COLO668 (cell line): ENCODE measurements around the gene MTREX.
A peak's percentile ranks its signal among the peaks of the same experiment; 100 is the strongest.
"Not testable (repeated sequence)": the region's sequence is repeated elsewhere in the genome, so short reads cannot be mapped to it uniquely, and the experiment has no call there.

Experiments
- DNase-seq: peaks from one replicate; lab custom pipeline; 2025; ENCODE audit not compliant: unreplicated experiment; lab: John Stamatoyannopoulos, UW

The MTREX gene

GRCh38 chr5:55307383-55308253 lies at the start of gene MTREX, which contains the start of gene DHX29:
TSS of gene MTREX (plus strand) at chr5:55307989. CDS start at chr5:55308014, 25 bp downstream.
TSS of gene DHX29 (minus strand) at chr5:55307694. CDS start at chr5:55307573, 121 bp downstream.
- peak; percentile 88 for DNase-seq

- DNase-seq: no peak
Observed at GRCh38 chr5:55258339-55258738, 49.5 kb upstream of the MTREX start.

DNA sequence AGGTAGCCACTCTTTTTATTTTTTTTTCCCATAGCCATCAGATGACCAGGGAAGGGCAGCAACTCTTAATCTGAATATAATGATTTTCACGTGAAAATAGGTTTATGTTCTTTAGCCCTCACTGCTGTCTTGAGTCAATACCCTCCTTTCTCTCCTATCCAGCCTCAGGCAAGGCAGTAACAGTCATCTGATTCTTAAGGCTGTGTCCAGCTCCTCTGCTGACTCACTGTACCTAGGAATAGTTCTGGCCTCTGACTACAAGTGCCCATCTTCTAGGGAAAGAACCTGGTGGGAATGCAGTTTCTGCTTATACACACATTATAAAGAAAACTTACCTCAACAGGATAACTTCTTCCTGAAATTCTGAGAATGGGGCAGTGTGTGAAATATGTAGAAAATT lies 31.0 kb upstream of the MTREX start:
- DNase-seq: no peak

GRCh38 chr5:55278778-55279177 lies 29.0 kb upstream of the MTREX start:
- DNase-seq: no peak

- DNase-seq: no peak
Observed at GRCh38 chr5:55286411-55286933, 21.3 kb upstream of the MTREX start.

DNA sequence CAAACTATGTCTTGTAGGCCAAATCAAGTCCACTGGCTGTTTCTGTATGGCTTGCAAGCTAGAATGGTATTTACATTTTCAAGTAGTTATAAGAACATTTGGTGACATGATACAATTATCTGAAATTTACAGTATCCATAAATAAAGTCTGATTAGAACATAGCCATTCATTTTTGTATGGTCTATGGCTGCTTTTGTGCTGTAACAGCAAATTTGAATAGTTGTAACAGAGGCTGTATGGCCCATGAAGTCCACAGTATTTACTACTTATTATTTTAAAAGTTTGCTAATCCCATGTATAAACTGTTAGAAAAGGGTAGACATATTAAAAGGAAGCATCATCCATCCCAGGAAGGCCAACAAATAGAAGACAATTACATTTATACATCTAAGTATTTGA lies 18.0 kb upstream of the MTREX start:
- DNase-seq: no peak

DNA sequence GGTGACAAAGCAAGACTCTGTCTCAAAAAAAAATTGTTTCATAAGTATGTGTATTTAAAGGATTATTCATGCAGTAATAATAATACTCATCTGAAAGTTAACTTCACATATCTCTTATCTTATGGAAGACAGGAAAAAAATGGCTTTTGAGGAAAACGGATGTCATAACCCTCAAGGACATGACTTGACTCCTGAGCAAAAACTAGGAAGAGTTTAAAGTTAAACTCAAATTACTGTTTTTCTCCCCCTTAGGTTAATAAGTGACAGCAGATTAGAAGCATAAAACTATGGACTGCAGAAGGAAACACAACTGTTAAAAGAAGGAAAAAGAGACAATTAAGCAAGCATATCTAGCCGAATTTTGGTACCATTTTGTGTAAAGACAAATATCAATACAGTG lies 16.8 kb upstream of the MTREX start:
- no peak for DNase-seq

- DNase-seq: no peak
Observed at GRCh38 chr5:55294935-55295334, 12.9 kb upstream of the MTREX start.

DNA sequence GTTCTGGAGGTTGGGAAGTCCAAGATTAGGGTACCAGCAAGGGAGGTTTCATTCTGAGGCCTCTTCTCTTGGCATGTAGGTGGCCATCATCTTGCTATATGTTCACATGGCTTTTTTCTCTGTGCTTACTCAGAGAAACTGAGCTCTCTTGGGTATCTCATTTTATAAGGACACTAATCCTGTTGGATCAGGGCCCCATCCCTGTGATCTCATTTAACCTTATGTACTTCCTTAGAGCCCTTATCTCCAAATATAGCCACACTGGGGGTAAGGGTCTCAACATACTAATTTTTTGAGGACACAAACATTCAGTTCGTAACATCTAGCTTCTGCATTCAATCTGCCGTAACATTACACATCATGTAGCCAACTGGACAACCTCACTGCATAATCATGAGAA lies 6.9 kb upstream of the MTREX start:
- no peak for DNase-seq

DNA sequence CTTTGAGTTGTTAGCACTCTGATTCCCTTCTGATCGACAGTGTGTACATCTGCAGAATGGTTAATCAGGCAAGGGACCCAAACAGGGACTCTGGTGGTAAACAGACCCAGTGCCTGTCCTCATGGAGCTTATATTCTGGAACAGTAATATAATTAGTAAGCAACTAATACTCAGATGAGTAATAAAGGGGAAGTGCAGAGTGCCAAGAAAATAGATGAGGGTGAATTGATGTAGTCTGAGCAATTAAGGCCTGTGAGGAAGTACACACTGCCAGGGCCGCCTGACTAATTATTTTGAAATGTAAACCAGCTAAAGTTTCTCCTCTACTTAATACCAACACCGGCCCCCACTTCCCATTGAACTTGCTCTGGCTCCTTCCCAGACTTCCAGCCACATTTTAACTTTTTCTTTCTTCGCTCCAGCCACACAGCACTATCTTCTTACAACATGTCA lies 4.5 kb upstream of the MTREX start:
- DNase-seq: no peak

GRCh38 chr5:55304584-55304983 lies 3.2 kb upstream of the MTREX start:
- DNase-seq: no peak

DNA sequence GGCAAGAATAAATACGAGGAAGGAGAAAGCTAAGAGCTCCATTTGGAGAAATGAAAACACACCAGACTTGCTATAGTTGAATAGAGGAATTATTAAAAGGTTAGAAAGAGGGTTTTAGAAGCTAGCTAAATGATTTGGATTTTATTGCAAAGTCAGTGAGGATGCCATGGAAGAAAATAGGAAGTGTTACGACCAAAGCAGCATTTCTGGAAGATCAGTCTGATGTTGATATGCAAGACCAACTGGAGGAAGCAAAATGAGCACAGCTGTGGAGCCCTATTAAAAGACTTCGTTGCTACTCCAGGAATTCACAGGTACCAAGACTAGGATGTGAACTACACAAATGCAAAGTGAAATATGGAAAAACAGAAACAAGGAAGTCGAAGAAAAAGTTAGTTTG lies 2.4 kb upstream of the MTREX start:
- no peak for DNase-seq

- DNase-seq: no peak
Observed at GRCh38 chr5:55306641-55307382, 977 bp upstream of the MTREX start.

DNA sequence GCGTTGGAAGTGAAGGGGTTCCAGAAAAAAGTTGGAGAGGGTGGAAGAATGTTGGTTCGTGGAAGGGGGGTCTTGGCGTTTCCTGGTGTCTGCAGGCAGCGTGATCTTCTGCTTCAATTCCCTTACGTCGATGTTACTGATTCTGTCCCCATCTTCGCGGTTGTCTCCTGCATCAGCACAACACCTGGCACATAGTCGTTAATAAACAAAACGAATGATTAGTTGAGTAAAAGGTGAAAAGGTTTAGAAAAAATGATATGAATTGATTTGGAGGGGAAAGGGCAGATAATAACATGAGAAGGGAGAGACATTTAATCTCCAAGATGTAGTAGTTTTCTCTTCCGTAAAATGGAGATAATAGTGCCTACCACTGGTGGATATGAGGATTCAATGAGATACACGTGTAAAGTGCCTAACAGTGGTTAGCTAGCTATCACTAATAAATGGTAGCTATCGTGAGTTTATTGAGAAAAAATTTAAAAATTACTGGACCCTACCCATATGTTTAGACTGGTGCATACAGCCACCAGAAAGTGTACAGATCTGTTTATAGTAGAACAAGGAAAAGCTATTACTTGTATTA lies 556 bp downstream of the MTREX start:
- no peak for DNase-seq

DNA sequence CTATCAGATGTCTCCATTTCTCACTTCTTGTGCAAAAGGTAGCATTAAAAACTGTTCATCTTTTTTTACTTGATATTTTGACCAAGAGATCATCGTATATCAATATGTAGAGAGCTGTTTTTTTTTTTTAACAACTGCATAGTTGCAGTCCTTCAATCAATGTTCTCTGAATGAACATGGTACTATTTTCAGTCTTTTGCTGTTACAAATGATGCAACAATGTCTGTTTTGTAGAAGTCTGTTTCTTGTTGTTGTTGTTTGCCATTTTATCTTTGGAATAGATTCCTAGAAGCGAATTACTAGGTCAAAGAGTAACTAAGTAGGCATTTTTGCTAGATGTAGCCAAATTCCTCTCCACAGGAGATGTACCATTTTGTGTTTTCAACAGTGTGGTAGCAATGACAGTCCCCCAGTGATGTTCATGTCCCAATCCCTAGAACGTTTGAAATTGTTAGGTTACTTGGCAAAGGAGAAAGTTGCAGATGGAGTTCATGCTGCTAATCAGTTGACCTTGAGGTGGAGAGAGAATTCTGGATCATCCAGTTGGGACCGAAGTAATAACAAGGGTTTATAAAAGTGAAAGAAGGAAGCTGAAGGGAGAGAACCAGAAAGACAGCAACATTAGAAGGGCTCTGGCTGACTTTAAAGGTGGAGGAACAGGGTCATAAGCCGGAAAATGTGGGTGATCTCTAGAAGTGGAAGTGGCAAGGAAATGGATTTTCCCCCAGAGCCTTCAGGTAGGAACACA lies 6.3 kb downstream of the MTREX start:
- no peak for DNase-seq

DNA sequence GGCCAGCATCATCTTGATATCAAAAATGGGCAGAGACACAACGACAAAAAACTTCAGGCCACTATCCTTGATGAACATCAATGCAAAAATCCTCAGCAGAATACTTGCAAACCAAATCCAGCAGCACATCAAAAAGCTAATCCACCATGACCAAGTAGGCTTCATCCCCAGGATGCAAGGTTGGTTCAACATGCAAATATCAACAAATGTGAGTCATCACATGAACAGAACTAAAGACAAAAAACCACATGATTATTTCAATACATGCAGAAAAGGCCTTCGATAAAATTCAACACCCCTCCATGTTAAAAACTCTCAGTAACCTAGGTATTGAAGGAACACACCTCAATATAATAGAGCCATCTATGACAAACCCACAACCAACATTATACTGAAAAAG lies 8.5 kb downstream of the MTREX start:
- DNase-seq: no peak

DNA sequence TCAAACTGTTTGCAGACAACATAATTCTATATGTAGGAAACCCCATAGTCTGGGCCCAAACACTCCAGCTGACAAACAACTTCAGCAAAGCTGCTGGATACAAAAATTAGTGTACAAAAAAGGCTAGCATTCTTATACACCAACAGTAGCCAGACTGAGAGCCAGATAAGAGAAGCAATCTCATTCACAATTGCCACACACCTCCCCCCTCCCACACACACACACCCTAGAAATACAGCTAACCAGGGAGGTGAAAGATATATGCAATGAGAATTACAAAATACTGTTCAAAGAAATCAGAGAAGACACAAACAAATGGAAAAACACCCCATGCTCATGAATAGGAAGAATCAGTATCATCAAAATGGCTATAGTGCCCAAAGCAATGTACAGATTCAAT lies 9.0 kb downstream of the MTREX start:
- DNase-seq: no peak

DNA sequence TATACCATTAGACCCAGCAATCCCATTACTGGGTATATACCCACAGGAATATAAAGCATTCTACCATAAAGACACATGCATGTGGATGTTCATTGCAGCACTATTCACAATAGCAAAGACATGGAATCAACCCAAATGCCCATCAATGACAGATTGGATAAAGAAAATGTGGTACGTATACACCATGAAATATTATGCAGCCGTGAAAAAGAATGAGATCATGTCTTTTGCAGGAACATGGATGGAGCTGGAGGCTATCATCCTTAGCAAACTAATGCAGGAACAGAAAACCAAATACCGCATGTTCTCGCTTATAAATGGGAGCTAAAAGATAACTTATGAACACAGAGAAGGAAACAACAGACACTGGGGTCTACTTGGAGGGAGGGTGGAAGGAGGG lies 10.4 kb downstream of the MTREX start:
- DNase-seq: not testable (repeated sequence)

DNA sequence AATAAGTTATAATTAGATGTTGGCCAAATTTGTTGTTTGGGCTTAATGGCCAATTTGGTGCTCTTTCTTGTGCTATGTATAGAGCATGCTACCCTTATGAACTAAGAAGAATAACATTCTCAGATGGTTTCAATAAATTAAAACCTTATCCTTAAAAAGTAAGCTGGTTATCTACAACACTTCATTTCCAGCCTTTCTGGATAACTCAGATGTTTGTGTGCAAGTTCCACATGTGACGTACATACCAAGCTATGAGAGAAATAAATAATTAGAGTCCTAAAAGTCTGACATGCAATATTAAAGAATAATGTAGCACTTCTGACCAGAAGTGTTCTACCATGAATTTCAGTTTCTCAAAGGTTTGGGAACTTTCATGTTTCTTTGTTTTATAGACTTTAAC lies 11.7 kb downstream of the MTREX start:
- no peak for DNase-seq

GRCh38 chr5:55320571-55320970 lies 12.8 kb downstream of the MTREX start:
- no peak for DNase-seq

DNA sequence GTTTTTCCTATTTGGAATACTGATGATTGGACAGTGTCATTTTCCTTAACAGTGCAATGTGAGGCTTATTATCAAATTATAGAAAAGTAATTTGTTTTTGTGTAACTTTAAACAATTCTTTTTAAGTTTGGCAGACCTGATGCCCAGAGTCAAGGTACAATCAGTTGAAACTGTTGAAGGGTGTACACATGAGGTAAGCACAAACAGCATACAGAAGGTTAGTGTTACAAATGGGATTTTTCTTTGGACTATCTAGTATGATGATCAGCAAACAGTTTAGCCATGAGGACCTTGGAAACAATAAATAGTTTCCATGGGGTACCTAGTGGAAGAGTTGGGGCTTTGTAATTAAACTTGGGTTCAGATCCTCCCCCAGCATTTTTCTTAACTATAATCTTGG lies 16.2 kb downstream of the MTREX start:
- no peak for DNase-seq
